Neural cell (in vitro differentiated cells): ENCODE measurements around the gene CISD2.

ENCODE experiments used
- CTCF ChIP-seq: fragments of 450-650 bp; IDR thresholded peaks from 2 replicates; pipeline ENCODE4 v1.5.1; 2014; ENCODE audit warnings: antibody characterized with exemption, mild to moderate bottlenecking, moderate library complexity; ENCODE audit not compliant: poor library complexity, severe bottlenecking
- EP300 ChIP-seq: fragments of 450-650 bp; conservative IDR thresholded peaks from 2 replicates; pipeline ENCODE4 v1.6.1; 2014; ENCODE audit warnings: antibody characterized with exemption, mild to moderate bottlenecking, moderate library complexity; ENCODE audit not compliant: poor library complexity, severe bottlenecking
- EZH2 ChIP-seq: fragments of 200-600, 300-800 bp; shearing (Covaris generic), sonication (generic); IDR thresholded peaks from 2 replicates; pipeline ENCODE4 v1.6.1; 2014; ENCODE audit warnings: antibody characterized with exemption, low read length, borderline replicate concordance, mild to moderate bottlenecking; ENCODE audit not compliant: insufficient read depth, poor library complexity, severe bottlenecking
- MXI1 ChIP-seq: fragments of 450-650 bp; conservative IDR thresholded peaks from 2 replicates; pipeline ENCODE4 v1.6.1; 2014; ENCODE audit warnings: antibody characterized with exemption, mild to moderate bottlenecking; ENCODE audit not compliant: poor library complexity, severe bottlenecking
- POLR2AphosphoS5 ChIP-seq: IDR thresholded peaks from 2 replicates; pipeline ENCODE4 v1.6.1; 2012
- REST ChIP-seq: IDR thresholded peaks from 2 replicates; pipeline ENCODE4 v1.6.1; 2012; ENCODE audit warnings: borderline replicate concordance
- SMC3 ChIP-seq: fragments of 450-650 bp; conservative IDR thresholded peaks from 2 replicates; pipeline ENCODE4 v1.6.1; 2014; ENCODE audit warnings: antibody characterized with exemption, mild to moderate bottlenecking, moderate library complexity; ENCODE audit not compliant: poor library complexity
- TAF1 ChIP-seq: IDR thresholded peaks from 2 replicates; pipeline ENCODE4 v1.6.1; 2012; ENCODE audit warnings: low read depth

- no peak for TF ChIP-seq CTCF
- no peak for TF ChIP-seq EP300
- no peak for TF ChIP-seq TAF1
- no peak for TF ChIP-seq POLR2AphosphoS5
- TF ChIP-seq SMC3 = no peak
- no peak for TF ChIP-seq REST
- TF ChIP-seq EZH2 = no peak
- no peak for TF ChIP-seq MXI1
These were observed 45.3 kb upstream of the CISD2 start for GRCh38 chr4:102823464-102823863.
